SH-SY5Y (cell line): ENCODE results near the gene FNBP1L.

Source experiments
- GATA2 ChIP-seq: IDR thresholded peaks from 2 replicates; pipeline ENCODE4 v1.6.1; 2011; ENCODE audit warnings: mild to moderate bottlenecking, low read depth, low read length
- GATA3 ChIP-seq: IDR thresholded peaks from 2 replicates; pipeline ENCODE4 v1.6.1; 2011; ENCODE audit warnings: low read depth, mild to moderate bottlenecking, low read length, moderate library complexity

- TF ChIP-seq GATA2 (no peak), GATA3 (no peak)
These were observed 40.3 kb downstream of the FNBP1L start for GRCh38 chr1:93488207-93488606.
